Uterus (tissue), 4 donors: ENCODE measurements around the gene CAMKK2. TPM values are rescaled to one million over a fixed set of nuclear protein-coding genes. Genes with fewer than 3 reads are reported as not detected.
"Not testable (repeated sequence)": the region's sequence is repeated elsewhere in the genome, so short reads cannot be mapped to it uniquely, and the experiment has no call there.

Source experiments
- DNase-seq, 2 donors: peaks; one replicate each; pipeline ENCODE4 v3.0.0-alpha.2; 2019 to 2020
- H3K27ac ChIP-seq, 2 donors: fragments of 200-600 bp; sonication (generic); 1 replicate in 1 of 2; 2 replicates in 1 of 2; pipeline ENCODE4 v1.5.1; 2016 to 2018
- H3K27me3 ChIP-seq, 2 donors: fragments of 200-600 bp; sonication (generic); one replicate each; pipeline ENCODE4 v1.5.1; 2018 to 2019; ENCODE audit warnings: control low read depth in 1 of 2
- H3K36me3 ChIP-seq, 2 donors: fragments of 200-600 bp; sonication (generic); one replicate each; pipeline ENCODE4 v1.5.1; 2019; ENCODE audit warnings: control low read depth in 1 of 2
- H3K4me1 ChIP-seq, 2 donors: fragments of 200-600 bp; sonication (generic); one replicate each; pipeline ENCODE4 v1.5.1; 2018 to 2019; ENCODE audit warnings: control low read depth in 1 of 2
- H3K4me3 ChIP-seq, 2 donors: fragments of 200-600 bp; sonication (generic); 1 replicate in 1 of 2; 2 replicates in 1 of 2; pipeline ENCODE4 v1.5.1; 2018 to 2019; ENCODE audit warnings: mild to moderate bottlenecking in 1 of 2
- H3K9me3 ChIP-seq, 2 donors: fragments of 200-600 bp; sonication (generic); one replicate each; pipeline ENCODE4 v1.5.1; 2019; ENCODE audit warnings: control low read depth in 1 of 2
- POLR2A ChIP-seq, 2 donors: fragments of 450-650 bp; IDR thresholded peaks; one replicate each; pipeline ENCODE4 v1.6.1; 2016; ENCODE audit warnings: antibody characterized with exemption in 2 of 2, mild to moderate bottlenecking in 1 of 2, moderate library complexity in 1 of 2
- intact Hi-C: fragments of 100-400 bp; cut with DNase I; formaldehyde crosslinking; loops from one replicate; pipeline ENCODE4 v1.15.1; 2023; ENCODE audit warnings: low total_unique reads
- total RNA-seq, 4 donors: library from RNA; depleted of rRNA in 3 of 4; stranded (reverse); fragments of >200 nt in 3 of 4; gene quantifications; one replicate each; pipeline versions ENCODE4 v1.1.0 to v1.2.4, GENCODE V29; 2014 to 2023
- TF ChIP-seq, protein P1 (sequence below), 4 experiments: fragments of 200-600 bp in 2 of 4; fragments of 450-650 bp in 2 of 4; sonication (generic) in 2 of 4; IDR thresholded peaks; one replicate each; pipeline ENCODE4 v1.5.1; 2016 to 2019; ENCODE audit warnings: antibody characterized with exemption in 4 of 4, mild to moderate bottlenecking in 2 of 4, moderate library complexity in 1 of 4
- donor health status: DM: yes; HTN: yes; CAD: no.

Gene CAMKK2
- total RNA-seq, 4 donors from 2014 or later, result 7.9 to 55.1 (median 22.6) TPM

DNA sequence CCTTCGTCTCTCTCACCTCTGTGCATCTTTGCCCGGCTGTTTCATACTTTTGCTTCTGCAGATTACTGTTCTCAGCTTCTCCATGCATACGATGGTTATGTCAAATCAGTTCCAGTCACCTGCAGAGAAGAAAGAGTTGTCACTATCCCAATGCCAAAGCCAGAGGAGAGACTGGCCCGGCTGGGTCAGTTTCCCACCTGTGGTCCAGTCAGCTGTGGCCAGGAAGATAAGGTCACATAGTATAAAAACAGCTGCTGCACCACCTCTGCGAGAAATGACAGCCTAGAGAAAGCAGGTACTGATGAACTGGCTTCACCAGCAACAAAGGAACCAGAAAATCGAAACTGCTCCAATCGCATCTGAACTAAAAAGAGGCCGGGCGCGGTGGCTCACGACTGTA is 93.0 kb downstream of the CAMKK2 start:
- no peak overlapping the region for H3K4me3 ChIP-seq
- H3K27ac ChIP-seq, result no peak overlapping the region
- H3K9me3 ChIP-seq, result no peaks in the 10 kb centered on the region
- DNase-seq, result no peak
- intact Hi-C loops, result no loop called here
- H3K27me3 ChIP-seq, result no peaks in the 10 kb centered on the region
- H3K4me1 ChIP-seq, result no peaks in the 10 kb centered on the region
- TF ChIP-seq, protein P1, sequence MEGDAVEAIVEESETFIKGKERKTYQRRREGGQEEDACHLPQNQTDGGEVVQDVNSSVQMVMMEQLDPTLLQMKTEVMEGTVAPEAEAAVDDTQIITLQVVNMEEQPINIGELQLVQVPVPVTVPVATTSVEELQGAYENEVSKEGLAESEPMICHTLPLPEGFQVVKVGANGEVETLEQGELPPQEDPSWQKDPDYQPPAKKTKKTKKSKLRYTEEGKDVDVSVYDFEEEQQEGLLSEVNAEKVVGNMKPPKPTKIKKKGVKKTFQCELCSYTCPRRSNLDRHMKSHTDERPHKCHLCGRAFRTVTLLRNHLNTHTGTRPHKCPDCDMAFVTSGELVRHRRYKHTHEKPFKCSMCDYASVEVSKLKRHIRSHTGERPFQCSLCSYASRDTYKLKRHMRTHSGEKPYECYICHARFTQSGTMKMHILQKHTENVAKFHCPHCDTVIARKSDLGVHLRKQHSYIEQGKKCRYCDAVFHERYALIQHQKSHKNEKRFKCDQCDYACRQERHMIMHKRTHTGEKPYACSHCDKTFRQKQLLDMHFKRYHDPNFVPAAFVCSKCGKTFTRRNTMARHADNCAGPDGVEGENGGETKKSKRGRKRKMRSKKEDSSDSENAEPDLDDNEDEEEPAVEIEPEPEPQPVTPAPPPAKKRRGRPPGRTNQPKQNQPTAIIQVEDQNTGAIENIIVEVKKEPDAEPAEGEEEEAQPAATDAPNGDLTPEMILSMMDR (IDR thresholded peaks at IDR 0.05), result no peak
- TF ChIP-seq POLR2A (IDR thresholded peaks at IDR 0.05), result no peak
- H3K36me3 ChIP-seq, result no peaks in the 10 kb centered on the region

- TF ChIP-seq, protein P1 (IDR thresholded peaks at IDR 0.05), result no peak
- no peak for TF ChIP-seq POLR2A (IDR thresholded peaks at IDR 0.05)
- H3K9me3 ChIP-seq, result no peaks in the 10 kb centered on the region
- no peak for DNase-seq
- no peaks in the 10 kb centered on the region for H3K36me3 ChIP-seq
- H3K4me3 ChIP-seq, result no peak overlapping the region
- H3K4me1 ChIP-seq, result no peaks in the 10 kb centered on the region
- no peak overlapping the region for H3K27ac ChIP-seq
- no peaks in the 10 kb centered on the region for H3K27me3 ChIP-seq
- intact Hi-C loops, result no loop called here
These were observed 93.8 kb downstream of the CAMKK2 start for GRCh38 chr12:121202407-121203355.

GRCh38 chr12:121201140-121201539 is 95.4 kb downstream of the CAMKK2 start:
- H3K27me3 ChIP-seq, intact Hi-C loops, DNase-seq, H3K36me3 ChIP-seq, H3K4me3 ChIP-seq, H3K27ac ChIP-seq, H3K9me3 ChIP-seq, H3K4me1 ChIP-seq: not testable (repeated sequence)

DNA sequence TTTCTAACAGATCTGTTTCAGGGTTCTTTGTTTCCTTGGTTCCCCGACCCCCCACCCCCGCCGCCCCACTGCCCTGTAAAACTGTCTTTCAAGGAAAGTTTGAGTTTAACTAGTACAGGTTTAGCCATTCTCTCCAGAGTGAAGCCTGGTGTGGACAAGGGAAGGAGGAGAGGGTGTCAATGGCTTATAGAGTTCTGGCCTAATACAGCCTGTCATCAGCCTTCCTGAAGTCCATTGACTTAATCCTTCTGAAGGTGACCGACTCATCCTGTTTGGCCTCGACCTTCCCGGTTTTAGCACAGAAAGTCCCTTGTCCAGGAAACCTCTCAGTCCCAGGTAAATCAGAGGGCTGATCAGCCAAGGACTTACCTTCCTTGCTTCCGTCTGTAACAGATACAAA is 97.6 kb downstream of the CAMKK2 start:
- intact Hi-C loops, result no loop called here
- H3K9me3 ChIP-seq, result no peaks in the 10 kb centered on the region
- no peak for TF ChIP-seq POLR2A (IDR thresholded peaks at IDR 0.05)
- TF ChIP-seq, protein P1 (IDR thresholded peaks at IDR 0.05), result no peak

GRCh38 chr12:121196902-121197301 is 99.6 kb downstream of the CAMKK2 start:
- H3K9me3 ChIP-seq, result no peaks in the 10 kb centered on the region
- H3K27ac ChIP-seq, result no peak overlapping the region
- no peaks in the 10 kb centered on the region for H3K36me3 ChIP-seq
- no peak for DNase-seq
- H3K4me3 ChIP-seq, result no peak overlapping the region
- H3K4me1 ChIP-seq, result no peaks in the 10 kb centered on the region
- H3K27me3 ChIP-seq, result no peaks in the 10 kb centered on the region
- no peak for TF ChIP-seq POLR2A (IDR thresholded peaks at IDR 0.05)
- TF ChIP-seq, protein P1 (IDR thresholded peaks at IDR 0.05), result no peak
- intact Hi-C loops, result no loop called here

More for the DNA sequence above, 97.6 kb downstream of the CAMKK2 start:
- H3K4me1 ChIP-seq, result no peaks in the 10 kb centered on the region
- no peak overlapping the region for H3K4me3 ChIP-seq
- no peak overlapping the region for H3K27ac ChIP-seq
- no peaks in the 10 kb centered on the region for H3K27me3 ChIP-seq
- DNase-seq, result no peak
- H3K36me3 ChIP-seq, result no peaks in the 10 kb centered on the region
